Neural cell (in vitro differentiated cells): ENCODE results near the gene ENKD1. TPM values are rescaled to one million over a fixed set of nuclear protein-coding genes. Genes with fewer than 3 reads are reported as not detected.

Experiments
- H2AFZ ChIP-seq: fragments of 200-600, 300-800 bp; sonication (generic), shearing (Covaris generic); 2 replicates; pipeline ENCODE4 v1.6.0; 2014; ENCODE audit warnings: low read depth, mild to moderate bottlenecking, antibody characterized with exemption, low read length, moderate library complexity
- H3F3A ChIP-seq: fragments of 200-600 bp; shearing (Covaris generic); 2 replicates; pipeline ENCODE4 v1.6.1; 2016; ENCODE audit warnings: mild to moderate bottlenecking, moderate library complexity, mixed read lengths, antibody characterized with exemption, low read length; ENCODE audit not compliant: insufficient read depth, poor library complexity, severe bottlenecking
- H3K27ac ChIP-seq: fragments of 200-600, 300-800 bp; sonication (generic), shearing (Covaris generic); 2 replicates; pipeline ENCODE4 v1.5.1; 2014; ENCODE audit warnings: mild to moderate bottlenecking, low read length, moderate library complexity
- H3K27me3 ChIP-seq: fragments of 300-800, 200-600 bp; sonication (generic), shearing (Covaris generic); 2 replicates; pipeline ENCODE4 v1.6.0; 2014; ENCODE audit warnings: mild to moderate bottlenecking, low read depth, low read length, moderate library complexity; ENCODE audit not compliant: insufficient read depth
- H3K36me3 ChIP-seq: fragments of 300-800, 200-600 bp; sonication (generic), shearing (Covaris generic); 2 replicates; pipeline ENCODE4 v1.5.1; 2014; ENCODE audit warnings: mild to moderate bottlenecking, antibody characterized with exemption, low read length, moderate library complexity; ENCODE audit not compliant: insufficient read depth
- H3K4me2 ChIP-seq: fragments of 300-800, 200-600 bp; sonication (generic), shearing (Covaris generic); 2 replicates; pipeline ENCODE4 v1.6.0; 2014; ENCODE audit warnings: mild to moderate bottlenecking, low read length
- H3K4me3 ChIP-seq: fragments of 300-800, 200-600 bp; sonication (generic), shearing (Covaris generic); 2 replicates; pipeline ENCODE4 v1.5.1; 2014; ENCODE audit warnings: mild to moderate bottlenecking, low read length, moderate library complexity
- H3K79me2 ChIP-seq: fragments of 200-600 bp; shearing (Covaris generic); replicated peaks from 2 replicates; pipeline ENCODE4 v1.6.0; 2014; ENCODE audit warnings: mild to moderate bottlenecking, low read length, moderate library complexity; ENCODE audit not compliant: insufficient read depth
- H3K9ac ChIP-seq: fragments of 300-800, 200-600 bp; sonication (generic), shearing (Covaris generic); 2 replicates; pipeline ENCODE4 v1.6.1; 2016; ENCODE audit warnings: mild to moderate bottlenecking, low read length, mixed read lengths
- H3K9me2 ChIP-seq: fragments of 200-600 bp; shearing (Covaris generic); 2 replicates; pipeline ENCODE4 v1.6.1; 2016; ENCODE audit warnings: mild to moderate bottlenecking, low read length, mixed read lengths; ENCODE audit not compliant: insufficient read depth
- H3K9me3 ChIP-seq: fragments of 200-600, 300-800 bp; sonication (generic), shearing (Covaris generic); 2 replicates; pipeline ENCODE4 v1.6.1; 2016; ENCODE audit warnings: mild to moderate bottlenecking, mixed run types, low read length, moderate library complexity, mixed read lengths
- H4K20me1 ChIP-seq: fragments of 200-600 bp; shearing (Covaris generic); 2 replicates; pipeline ENCODE4 v1.6.1; 2016; ENCODE audit warnings: mild to moderate bottlenecking, mixed run types; ENCODE audit not compliant: insufficient read depth
- EP300 ChIP-seq: fragments of 450-650 bp; conservative IDR thresholded peaks from 2 replicates; pipeline ENCODE4 v1.6.1; 2014; ENCODE audit warnings: antibody characterized with exemption, mild to moderate bottlenecking, moderate library complexity; ENCODE audit not compliant: poor library complexity, severe bottlenecking
- EZH2 ChIP-seq: fragments of 200-600, 300-800 bp; shearing (Covaris generic), sonication (generic); IDR thresholded peaks from 2 replicates; pipeline ENCODE4 v1.6.1; 2014; ENCODE audit warnings: antibody characterized with exemption, low read length, borderline replicate concordance, mild to moderate bottlenecking; ENCODE audit not compliant: insufficient read depth, poor library complexity, severe bottlenecking
- MXI1 ChIP-seq: fragments of 450-650 bp; conservative IDR thresholded peaks from 2 replicates; pipeline ENCODE4 v1.6.1; 2014; ENCODE audit warnings: antibody characterized with exemption, mild to moderate bottlenecking; ENCODE audit not compliant: poor library complexity, severe bottlenecking
- POLR2AphosphoS5 ChIP-seq: IDR thresholded peaks from 2 replicates; pipeline ENCODE4 v1.6.1; 2012
- RAD21 ChIP-seq: fragments of 450-650 bp; conservative IDR thresholded peaks from 2 replicates; pipeline ENCODE4 v1.6.1; 2014; ENCODE audit warnings: antibody characterized with exemption, mild to moderate bottlenecking, moderate library complexity
- SMC3 ChIP-seq: fragments of 450-650 bp; conservative IDR thresholded peaks from 2 replicates; pipeline ENCODE4 v1.6.1; 2014; ENCODE audit warnings: antibody characterized with exemption, mild to moderate bottlenecking, moderate library complexity; ENCODE audit not compliant: poor library complexity
- TAF1 ChIP-seq: IDR thresholded peaks from 2 replicates; pipeline ENCODE4 v1.6.1; 2012; ENCODE audit warnings: low read depth
- polyA plus RNA-seq: library from polyadenylated mRNA; depleted of rRNA; stranded (reverse); fragments of >200 nt; gene quantifications from 2 replicates; pipeline ENCODE4 v1.2.3, GENCODE V29; 2014
- TF ChIP-seq, protein P1 (sequence below): fragments of 450-650 bp; IDR thresholded peaks from 2 replicates; pipeline ENCODE4 v1.5.1; 2014; ENCODE audit warnings: antibody characterized with exemption, mild to moderate bottlenecking, moderate library complexity; ENCODE audit not compliant: poor library complexity, severe bottlenecking
- TF ChIP-seq, protein P2 (sequence below): IDR thresholded peaks from 2 replicates; pipeline ENCODE4 v1.6.1; 2012; ENCODE audit warnings: borderline replicate concordance

The ENKD1 gene
- polyA plus RNA-seq, 1 donor from 2014 or later: 36.6 TPM

DNA sequence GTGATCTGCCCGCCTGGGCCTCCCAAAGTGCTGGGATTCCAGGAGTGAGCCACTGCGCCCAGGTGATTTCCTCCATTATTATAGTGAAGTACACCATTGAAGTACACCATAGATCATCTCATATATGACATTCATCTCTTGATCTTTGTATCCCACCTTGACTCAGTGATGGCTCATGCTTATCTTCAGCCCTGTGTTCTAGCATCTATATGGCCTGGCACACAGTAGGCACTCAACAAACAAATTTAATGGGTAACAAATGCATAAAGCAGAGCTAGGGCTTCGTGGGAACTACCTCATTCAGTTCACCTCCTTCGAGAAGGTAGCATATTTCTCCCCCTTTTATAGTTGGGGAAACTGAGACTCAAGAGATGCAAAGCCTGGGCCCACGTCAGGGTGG lies 952 bp downstream of the ENKD1 start:
- Histone ChIP-seq H3K9me2 (no peaks in the 10 kb centered on the region), H3K36me3 (no peaks in the 10 kb centered on the region), H2AFZ (no peak overlapping the region), H3F3A (no peaks in the 10 kb centered on the region), H4K20me1 (no peaks in the 10 kb centered on the region), H3K27ac (no peak overlapping the region), H3K9ac (no peak overlapping the region), H3K4me2 (no peak overlapping the region), H3K79me2 (peaks cover 3% of the 10 kb centered on the region), H3K4me3 (peak overlapping the region; percentile 70), H3K9me3 (no peaks in the 10 kb centered on the region), H3K27me3 (no peaks in the 10 kb centered on the region)
- TF ChIP-seq RAD21 (no peak), EZH2 (no peak), TAF1 (no peak), POLR2AphosphoS5 (no peak)

DNA sequence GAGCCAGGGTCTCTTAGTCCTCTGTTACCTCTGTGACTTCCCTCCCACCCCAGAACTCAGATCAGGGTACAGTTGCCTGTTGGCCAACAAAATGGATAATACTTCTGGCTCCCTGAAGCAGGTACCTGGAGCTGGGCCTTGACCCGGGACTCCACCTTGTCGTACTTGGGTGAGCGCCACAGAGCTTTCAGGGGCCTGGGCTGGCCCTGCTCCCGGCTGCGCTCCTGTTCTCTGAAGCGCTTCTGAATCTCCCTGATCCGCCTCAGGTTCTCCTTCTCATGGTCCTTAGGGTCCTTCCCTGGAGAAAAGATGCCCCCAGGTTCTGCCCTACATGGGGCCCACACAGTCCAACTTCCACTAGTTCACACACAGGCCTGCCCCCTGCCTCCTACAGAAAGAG lies 1.7 kb downstream of the ENKD1 start:
- Histone ChIP-seq H3K27me3 (no peaks in the 10 kb centered on the region), H3K36me3 (no peaks in the 10 kb centered on the region), H3K79me2 (peaks cover 3% of the 10 kb centered on the region), H3K27ac (no peak overlapping the region), H3K4me3 (no peak overlapping the region), H3K4me2 (no peak overlapping the region), H3K9me2 (no peaks in the 10 kb centered on the region), H4K20me1 (no peaks in the 10 kb centered on the region), H3F3A (no peaks in the 10 kb centered on the region), H2AFZ (no peak overlapping the region), H3K9me3 (no peaks in the 10 kb centered on the region), H3K9ac (no peak overlapping the region)
- TF ChIP-seq TAF1 (no peak), EZH2 (no peak), POLR2AphosphoS5 (no peak), EP300 (no peak), MXI1 (no peak), RAD21 (no peak), SMC3 (no peak)
- TF ChIP-seq, protein P1, sequence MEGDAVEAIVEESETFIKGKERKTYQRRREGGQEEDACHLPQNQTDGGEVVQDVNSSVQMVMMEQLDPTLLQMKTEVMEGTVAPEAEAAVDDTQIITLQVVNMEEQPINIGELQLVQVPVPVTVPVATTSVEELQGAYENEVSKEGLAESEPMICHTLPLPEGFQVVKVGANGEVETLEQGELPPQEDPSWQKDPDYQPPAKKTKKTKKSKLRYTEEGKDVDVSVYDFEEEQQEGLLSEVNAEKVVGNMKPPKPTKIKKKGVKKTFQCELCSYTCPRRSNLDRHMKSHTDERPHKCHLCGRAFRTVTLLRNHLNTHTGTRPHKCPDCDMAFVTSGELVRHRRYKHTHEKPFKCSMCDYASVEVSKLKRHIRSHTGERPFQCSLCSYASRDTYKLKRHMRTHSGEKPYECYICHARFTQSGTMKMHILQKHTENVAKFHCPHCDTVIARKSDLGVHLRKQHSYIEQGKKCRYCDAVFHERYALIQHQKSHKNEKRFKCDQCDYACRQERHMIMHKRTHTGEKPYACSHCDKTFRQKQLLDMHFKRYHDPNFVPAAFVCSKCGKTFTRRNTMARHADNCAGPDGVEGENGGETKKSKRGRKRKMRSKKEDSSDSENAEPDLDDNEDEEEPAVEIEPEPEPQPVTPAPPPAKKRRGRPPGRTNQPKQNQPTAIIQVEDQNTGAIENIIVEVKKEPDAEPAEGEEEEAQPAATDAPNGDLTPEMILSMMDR: no peak
- TF ChIP-seq, protein P2, sequence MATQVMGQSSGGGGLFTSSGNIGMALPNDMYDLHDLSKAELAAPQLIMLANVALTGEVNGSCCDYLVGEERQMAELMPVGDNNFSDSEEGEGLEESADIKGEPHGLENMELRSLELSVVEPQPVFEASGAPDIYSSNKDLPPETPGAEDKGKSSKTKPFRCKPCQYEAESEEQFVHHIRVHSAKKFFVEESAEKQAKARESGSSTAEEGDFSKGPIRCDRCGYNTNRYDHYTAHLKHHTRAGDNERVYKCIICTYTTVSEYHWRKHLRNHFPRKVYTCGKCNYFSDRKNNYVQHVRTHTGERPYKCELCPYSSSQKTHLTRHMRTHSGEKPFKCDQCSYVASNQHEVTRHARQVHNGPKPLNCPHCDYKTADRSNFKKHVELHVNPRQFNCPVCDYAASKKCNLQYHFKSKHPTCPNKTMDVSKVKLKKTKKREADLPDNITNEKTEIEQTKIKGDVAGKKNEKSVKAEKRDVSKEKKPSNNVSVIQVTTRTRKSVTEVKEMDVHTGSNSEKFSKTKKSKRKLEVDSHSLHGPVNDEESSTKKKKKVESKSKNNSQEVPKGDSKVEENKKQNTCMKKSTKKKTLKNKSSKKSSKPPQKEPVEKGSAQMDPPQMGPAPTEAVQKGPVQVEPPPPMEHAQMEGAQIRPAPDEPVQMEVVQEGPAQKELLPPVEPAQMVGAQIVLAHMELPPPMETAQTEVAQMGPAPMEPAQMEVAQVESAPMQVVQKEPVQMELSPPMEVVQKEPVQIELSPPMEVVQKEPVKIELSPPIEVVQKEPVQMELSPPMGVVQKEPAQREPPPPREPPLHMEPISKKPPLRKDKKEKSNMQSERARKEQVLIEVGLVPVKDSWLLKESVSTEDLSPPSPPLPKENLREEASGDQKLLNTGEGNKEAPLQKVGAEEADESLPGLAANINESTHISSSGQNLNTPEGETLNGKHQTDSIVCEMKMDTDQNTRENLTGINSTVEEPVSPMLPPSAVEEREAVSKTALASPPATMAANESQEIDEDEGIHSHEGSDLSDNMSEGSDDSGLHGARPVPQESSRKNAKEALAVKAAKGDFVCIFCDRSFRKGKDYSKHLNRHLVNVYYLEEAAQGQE: no peak

DNA sequence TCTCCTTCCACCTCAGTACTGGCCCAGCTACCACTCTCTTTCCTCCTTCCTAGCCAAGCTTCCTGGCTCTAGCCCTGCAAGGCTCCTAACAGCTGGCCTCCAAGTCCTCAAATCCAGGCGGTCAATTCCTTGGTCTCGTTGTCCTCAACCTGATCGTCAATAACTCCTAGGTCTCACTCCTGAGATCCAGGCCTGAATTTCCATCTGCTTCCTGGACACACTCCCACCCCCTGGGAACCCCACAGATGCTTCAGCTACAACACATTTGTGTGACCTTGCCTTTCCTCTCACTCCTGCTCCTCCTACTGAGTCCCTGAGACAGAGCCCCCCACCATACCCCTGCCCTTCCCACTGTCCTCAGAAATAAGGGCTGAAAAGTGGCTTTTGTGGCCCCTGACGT lies 2.3 kb downstream of the ENKD1 start:
- TF ChIP-seq POLR2AphosphoS5: no peak
- TF ChIP-seq, protein P1: no peak
- no peak overlapping the region for H3K27ac ChIP-seq
- no peak overlapping the region for H3K9ac ChIP-seq
- H3K4me3 ChIP-seq: no peak overlapping the region
- no peaks in the 10 kb centered on the region for H3K36me3 ChIP-seq
- no peak overlapping the region for H2AFZ ChIP-seq
- H4K20me1 ChIP-seq: no peaks in the 10 kb centered on the region
- no peak overlapping the region for H3K4me2 ChIP-seq
- no peaks in the 10 kb centered on the region for H3F3A ChIP-seq
- no peaks in the 10 kb centered on the region for H3K9me3 ChIP-seq
- H3K79me2 ChIP-seq: peaks cover 7% of the 10 kb centered on the region
- no peaks in the 10 kb centered on the region for H3K9me2 ChIP-seq
- H3K27me3 ChIP-seq: no peaks in the 10 kb centered on the region
